CD4-positive, alpha-beta T cell (primary cell): ENCODE data around the gene SGO1. TPM values are rescaled to one million over a fixed set of nuclear protein-coding genes. Genes with fewer than 3 reads are reported as not detected.

Experiments used
- ATAC-seq: fragments of 200-7000 bp; cut with Tn5 transposase; one replicate; pipeline ENCODE4 v1.10.0; 2022; ENCODE audit warnings: mild to moderate bottlenecking; ENCODE audit not compliant: poor library complexity
- CTCF ChIA-PET: fragments of 350-600 bp; sonication (Branson Sonifier 250); formaldehyde crosslinking; loops from one replicate; lab custom pipeline; 2021; ENCODE audit warnings: antibody characterized with exemption, inconsistent platforms; lab: Charles Lee
- POLR2A ChIA-PET: fragments of 350-600 bp; sonication (Branson Sonifier 250); formaldehyde crosslinking; loops from one replicate; lab custom pipeline; 2021; ENCODE audit warnings: antibody characterized with exemption, inconsistent platforms; lab: Charles Lee
- DNase-seq, 14 experiments: peaks; one replicate each; pipeline ENCODE4 v3.0.0-alpha.2; 2013 to 2020; ENCODE audit warnings: mixed read lengths in 2 of 14
- H3K27ac ChIP-seq, 2 donors: one replicate each; pipeline versions ENCODE4 v1.5.1 to v1.7.0; 2013; ENCODE audit warnings: low read length in 2 of 2, low read depth in 1 of 2, mild to moderate bottlenecking in 1 of 2
- H3K27me3 ChIP-seq, 2 experiments: 1 replicate in 1 of 2; 2 replicates in 1 of 2; pipeline versions ENCODE4 v1.6.1 to v1.7.0; 2013; ENCODE audit warnings: low read length in 2 of 2, control low read depth in 1 of 2, mild to moderate bottlenecking in 1 of 2, moderate library complexity in 1 of 2; ENCODE audit not compliant: insufficient read depth in 2 of 2, control insufficient read depth in 1 of 2
- H3K36me3 ChIP-seq: one replicate; pipeline ENCODE4 v1.6.1; 2013; ENCODE audit warnings: low read length, control low read depth; ENCODE audit not compliant: insufficient read depth
- H3K4me1 ChIP-seq: one replicate; pipeline ENCODE4 v1.6.1; 2013; ENCODE audit warnings: low read length, control low read depth; ENCODE audit not compliant: insufficient read depth
- H3K4me3 ChIP-seq: one replicate; pipeline ENCODE4 v1.5.1; 2013; ENCODE audit warnings: mild to moderate bottlenecking, low read length, moderate library complexity
- H3K9me3 ChIP-seq, 2 experiments: 1 replicate in 1 of 2; 2 replicates in 1 of 2; pipeline versions ENCODE4 v1.6.1 to v1.7.0; 2013; ENCODE audit warnings: low read length in 2 of 2, mild to moderate bottlenecking in 2 of 2, control low read depth in 1 of 2, moderate library complexity in 1 of 2; ENCODE audit not compliant: control insufficient read depth in 1 of 2, insufficient read depth in 1 of 2
- H3K27ac Mint-ChIP-seq: one replicate; pipeline ENCODE4 v1.8.0; 2020; ENCODE audit warnings: mixed read lengths
- H3K27me3 Mint-ChIP-seq: one replicate; pipeline ENCODE4 v1.8.0; 2021; ENCODE audit warnings: mixed read lengths
- H3K36me3 Mint-ChIP-seq: one replicate; pipeline ENCODE4 v1.8.0; 2021; ENCODE audit warnings: low read depth, mixed read lengths
- H3K4me1 Mint-ChIP-seq: one replicate; pipeline ENCODE4 v1.8.0; 2021; ENCODE audit warnings: low read depth, mixed read lengths
- H3K4me3 Mint-ChIP-seq: one replicate; pipeline ENCODE4 v1.8.0; 2020; ENCODE audit warnings: mild to moderate bottlenecking, mixed read lengths
- H3K9me3 Mint-ChIP-seq: one replicate; pipeline ENCODE4 v1.8.0; 2020; ENCODE audit warnings: mixed read lengths
- intact Hi-C, 2 experiments: fragments of 100-400 bp; cut with DNase I in 1 of 2; cut with micrococcal nuclease in 1 of 2; formaldehyde crosslinking; loops; one replicate each; pipeline versions ENCODE4 v1.15.1 to v1.9.0; 2023 to 2025; cut with DNase I, micrococcal nuclease
- total RNA-seq, 174 experiments: library from RNA in 2 of 174; stranded (reverse) in 2 of 174; gene quantifications; one replicate each; pipeline ENCODE4 v1.2.3 and lab custom pipeline; 2021 to 2026
- TF ChIP-seq, protein P1 (sequence below): fragments of 200-600 bp; IDR thresholded peaks from one replicate; pipeline ENCODE4 v1.8.0; 2022; ENCODE audit warnings: antibody characterized with exemption, mild to moderate bottlenecking

Gene SGO1
- total RNA-seq, 2 experiments from 2014 or later = not detected

DNA sequence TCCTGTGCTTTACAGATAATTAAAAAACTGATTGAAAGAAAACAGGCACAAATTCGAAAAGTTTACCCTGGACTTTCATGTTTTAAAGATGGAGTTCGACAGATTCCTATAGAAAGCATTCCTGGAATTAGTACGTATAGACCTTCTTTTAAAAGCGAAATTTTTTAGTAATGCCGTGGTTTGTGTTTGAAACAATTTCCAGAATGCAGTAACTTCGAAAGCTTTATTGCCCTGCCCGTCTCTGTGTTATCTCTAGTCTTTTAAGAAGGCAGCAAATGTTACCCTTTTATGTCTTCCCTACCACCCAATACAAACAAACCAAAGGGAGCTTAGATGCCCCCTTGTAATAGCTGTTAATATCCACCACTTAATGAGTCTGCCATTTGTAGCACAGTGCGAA is 39.7 kb downstream of the SGO1 start:
- Mint-ChIP-seq H3K4me1 (no peaks in the 10 kb centered on the region), H3K27me3 (no peaks in the 10 kb centered on the region), H3K9me3 (no peaks in the 10 kb centered on the region), H3K36me3 (peaks cover 90% of the 10 kb centered on the region), H3K27ac (no peak overlapping the region), H3K4me3 (no peak overlapping the region)
- TF ChIP-seq, protein P1, sequence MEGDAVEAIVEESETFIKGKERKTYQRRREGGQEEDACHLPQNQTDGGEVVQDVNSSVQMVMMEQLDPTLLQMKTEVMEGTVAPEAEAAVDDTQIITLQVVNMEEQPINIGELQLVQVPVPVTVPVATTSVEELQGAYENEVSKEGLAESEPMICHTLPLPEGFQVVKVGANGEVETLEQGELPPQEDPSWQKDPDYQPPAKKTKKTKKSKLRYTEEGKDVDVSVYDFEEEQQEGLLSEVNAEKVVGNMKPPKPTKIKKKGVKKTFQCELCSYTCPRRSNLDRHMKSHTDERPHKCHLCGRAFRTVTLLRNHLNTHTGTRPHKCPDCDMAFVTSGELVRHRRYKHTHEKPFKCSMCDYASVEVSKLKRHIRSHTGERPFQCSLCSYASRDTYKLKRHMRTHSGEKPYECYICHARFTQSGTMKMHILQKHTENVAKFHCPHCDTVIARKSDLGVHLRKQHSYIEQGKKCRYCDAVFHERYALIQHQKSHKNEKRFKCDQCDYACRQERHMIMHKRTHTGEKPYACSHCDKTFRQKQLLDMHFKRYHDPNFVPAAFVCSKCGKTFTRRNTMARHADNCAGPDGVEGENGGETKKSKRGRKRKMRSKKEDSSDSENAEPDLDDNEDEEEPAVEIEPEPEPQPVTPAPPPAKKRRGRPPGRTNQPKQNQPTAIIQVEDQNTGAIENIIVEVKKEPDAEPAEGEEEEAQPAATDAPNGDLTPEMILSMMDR = no peak
- ATAC-seq = no peak
- intact Hi-C loops = no loop called here
- no peaks in the 10 kb centered on the region for H3K27me3 ChIP-seq
- no peaks in the 10 kb centered on the region for H3K9me3 ChIP-seq
- no peak overlapping the region for H3K4me3 ChIP-seq
- peaks cover 68% of the 10 kb centered on the region for H3K36me3 ChIP-seq
- ChIA-PET CTCF (no interaction called here), POLR2A (no interaction called here)
- H3K27ac ChIP-seq = no peak overlapping the region
- DNase-seq = no peak
- H3K4me1 ChIP-seq = no peaks in the 10 kb centered on the region

DNA sequence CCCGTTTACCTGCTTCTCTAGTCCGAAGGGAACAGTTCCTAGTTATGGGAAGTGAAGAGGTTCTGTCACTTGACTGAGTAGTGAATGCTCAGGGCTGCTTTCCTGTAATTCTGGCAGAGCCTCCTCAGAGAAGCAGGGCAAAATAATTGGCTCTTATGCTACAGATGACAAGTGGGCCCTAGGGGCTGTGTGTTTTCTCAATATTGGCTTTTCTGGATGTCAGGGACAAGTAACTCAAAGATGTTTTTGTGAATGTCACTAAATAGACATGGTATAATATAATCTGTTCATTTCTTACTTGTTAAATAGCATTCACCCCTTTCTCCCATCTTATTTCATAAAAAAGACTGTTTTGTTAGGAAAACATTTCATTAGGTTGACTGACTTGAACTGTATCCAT is 40.1 kb downstream of the SGO1 start:
- Histone ChIP-seq H3K4me1 (no peaks in the 10 kb centered on the region), H3K27ac (no peak overlapping the region), H3K36me3 (peaks cover 71% of the 10 kb centered on the region), H3K27me3 (no peaks in the 10 kb centered on the region), H3K4me3 (no peak overlapping the region), H3K9me3 (no peaks in the 10 kb centered on the region)
- POLR2A ChIA-PET = interaction anchor here (0.8 kb wide), 1 partner anchor 9 kb away, joined by 3 read pairs; no protein-coding TSS in a partner anchor
- intact Hi-C loops = no loop called here
- Mint-ChIP-seq H3K27ac (no peak overlapping the region), H3K9me3 (no peaks in the 10 kb centered on the region), H3K4me1 (no peaks in the 10 kb centered on the region), H3K4me3 (no peak overlapping the region), H3K27me3 (no peaks in the 10 kb centered on the region), H3K36me3 (peaks cover 90% of the 10 kb centered on the region)
- ATAC-seq (no peak), DNase-seq (no peak)
- TF ChIP-seq, protein P1 = no peak
- CTCF ChIA-PET = no interaction called here

DNA sequence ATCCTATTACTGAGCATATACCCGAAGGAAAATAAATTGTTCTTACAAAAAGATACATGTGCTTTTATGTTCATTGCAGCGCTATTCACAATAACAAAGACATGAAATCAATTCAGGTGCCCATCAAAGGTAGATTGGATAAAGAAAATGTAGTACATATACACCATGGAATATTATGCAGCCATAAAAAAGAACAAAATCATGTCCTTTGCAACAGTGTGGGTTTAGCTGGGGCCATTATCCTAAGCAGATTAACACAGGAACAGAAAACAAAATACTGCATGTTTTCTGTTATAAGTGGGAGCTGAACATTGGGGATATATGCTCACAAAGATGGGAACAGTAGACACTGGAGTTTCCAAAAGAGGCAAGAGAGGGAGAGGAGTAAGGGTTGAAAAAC is 42.5 kb downstream of the SGO1 start:
- peaks cover 79% of the 10 kb centered on the region for H3K36me3 ChIP-seq
- H3K27me3 Mint-ChIP-seq = no peaks in the 10 kb centered on the region
- no peaks in the 10 kb centered on the region for H3K4me1 ChIP-seq
- TF ChIP-seq, protein P1 = no peak
- H3K36me3 Mint-ChIP-seq = peaks cover 95% of the 10 kb centered on the region
- no peaks in the 10 kb centered on the region for H3K4me1 Mint-ChIP-seq
- no peak overlapping the region for H3K27ac Mint-ChIP-seq
- POLR2A ChIA-PET = no interaction called here
- DNase-seq (no peak), ATAC-seq (no peak)
- intact Hi-C loops = no loop called here
- H3K9me3 Mint-ChIP-seq = no peaks in the 10 kb centered on the region
- no peak overlapping the region for H3K4me3 Mint-ChIP-seq
- no peaks in the 10 kb centered on the region for H3K9me3 ChIP-seq
- no peak overlapping the region for H3K4me3 ChIP-seq
- no peak overlapping the region for H3K27ac ChIP-seq
- H3K27me3 ChIP-seq = no peaks in the 10 kb centered on the region
- CTCF ChIA-PET = no interaction called here
